ENCODE measurements around the gene GRIP2.

The GRIP2 gene

GRCh38 chr3:14569474-14570000 lies 29.4 kb upstream of the GRIP2 start:
- no peak for FAIRE-seq
- DNase-seq (ENCODE audit: insufficient read length, low spot score) = no peak
- no peak for TF ChIP-seq POLR2A (IDR thresholded peaks at IDR 0.05; ENCODE audit: low read depth, low read length)

GRCh38 chr3:14568269-14568668 lies 28.1 kb upstream of the GRIP2 start:
- no peak for TF ChIP-seq POLR2A (IDR thresholded peaks at IDR 0.05; ENCODE audit: low read depth, low read length)
- no peak for DNase-seq (ENCODE audit: insufficient read length, low spot score)
- no peak for FAIRE-seq

DNA sequence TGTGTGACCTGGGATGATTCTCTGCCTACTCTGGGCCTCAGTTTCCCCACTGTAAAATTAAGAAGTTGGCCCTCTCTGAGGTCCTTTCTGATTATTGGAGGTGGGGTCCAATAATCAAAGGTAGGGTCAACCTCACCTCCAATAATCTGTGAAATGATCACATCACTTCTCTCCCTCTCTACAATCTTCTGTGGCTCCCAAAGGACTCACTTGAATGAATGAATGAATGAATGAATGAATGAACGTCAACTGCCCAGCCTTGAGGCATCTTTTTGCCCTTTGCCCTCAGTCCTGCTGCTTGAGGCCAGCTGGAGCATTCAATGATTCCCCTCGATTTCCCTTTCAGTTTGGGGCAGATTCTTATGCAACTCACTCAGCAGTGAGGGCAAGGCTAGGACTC lies 26.7 kb upstream of the GRIP2 start:
- FAIRE-seq = no peak
- TF ChIP-seq POLR2A (IDR thresholded peaks at IDR 0.05; ENCODE audit: low read depth, low read length) = no peak
- DNase-seq (ENCODE audit: insufficient read length, low spot score) = no peak

DNA sequence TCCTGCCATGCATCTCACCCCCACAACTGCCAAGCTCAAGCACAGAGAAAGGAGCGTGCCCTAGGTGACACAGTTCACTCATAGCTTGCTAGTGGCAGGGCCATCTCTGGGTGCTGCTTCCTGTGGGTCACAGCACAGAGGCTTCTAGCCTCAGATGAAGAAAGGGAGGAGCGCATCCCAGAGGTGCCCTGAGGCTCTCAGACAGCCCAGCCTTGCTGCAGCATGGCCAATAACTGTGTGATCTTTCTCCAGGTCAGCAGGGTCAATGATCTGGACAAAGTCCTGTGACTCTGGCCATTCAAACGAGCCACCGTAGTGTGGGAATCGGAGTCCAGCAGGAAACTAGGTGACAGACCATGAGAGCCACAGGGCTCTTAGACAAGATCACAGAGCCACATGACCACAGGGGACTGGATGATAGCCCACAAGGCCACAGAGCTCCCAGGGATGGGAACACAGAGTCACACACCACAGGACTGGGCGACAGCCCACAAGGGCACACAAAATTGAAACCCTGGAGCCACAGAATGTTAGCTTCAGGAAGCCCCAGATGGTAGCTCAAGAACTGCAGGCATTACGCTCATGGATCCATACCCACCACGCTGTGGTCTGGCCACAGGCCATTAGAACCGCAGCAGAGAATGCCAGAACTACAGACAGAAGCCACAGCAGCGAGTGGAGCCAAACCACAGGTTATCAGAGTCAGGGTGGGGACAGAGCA lies 25.9 kb upstream of the GRIP2 start:
- DNase-seq (ENCODE audit: insufficient read length, low spot score) (peak; percentile 37), FAIRE-seq (no peak)
- no peak for TF ChIP-seq POLR2A (IDR thresholded peaks at IDR 0.05; ENCODE audit: low read depth, low read length)

DNA sequence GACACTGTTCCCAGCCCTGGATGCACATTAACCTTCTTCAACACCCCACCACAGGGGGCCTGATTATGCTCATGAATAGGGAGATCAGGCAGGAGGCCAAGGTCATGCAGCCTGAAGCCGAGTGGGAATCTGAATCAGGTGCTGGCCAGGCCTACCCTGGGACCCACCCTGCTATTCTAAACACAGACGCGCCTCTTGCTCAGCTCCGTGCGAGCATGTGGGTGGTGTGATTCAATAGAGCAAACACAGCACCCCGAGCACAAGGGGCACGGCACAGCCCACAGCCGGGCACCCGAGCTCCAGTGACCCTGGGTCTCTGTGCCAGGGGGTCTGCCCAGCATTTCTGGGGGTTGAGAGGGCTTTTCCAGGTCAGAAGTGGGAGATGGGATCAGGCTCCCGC lies 24.6 kb upstream of the GRIP2 start:
- FAIRE-seq = no peak
- no peak for DNase-seq (ENCODE audit: insufficient read length, low spot score)
- no peak for TF ChIP-seq POLR2A (IDR thresholded peaks at IDR 0.05; ENCODE audit: low read depth, low read length)

DNA sequence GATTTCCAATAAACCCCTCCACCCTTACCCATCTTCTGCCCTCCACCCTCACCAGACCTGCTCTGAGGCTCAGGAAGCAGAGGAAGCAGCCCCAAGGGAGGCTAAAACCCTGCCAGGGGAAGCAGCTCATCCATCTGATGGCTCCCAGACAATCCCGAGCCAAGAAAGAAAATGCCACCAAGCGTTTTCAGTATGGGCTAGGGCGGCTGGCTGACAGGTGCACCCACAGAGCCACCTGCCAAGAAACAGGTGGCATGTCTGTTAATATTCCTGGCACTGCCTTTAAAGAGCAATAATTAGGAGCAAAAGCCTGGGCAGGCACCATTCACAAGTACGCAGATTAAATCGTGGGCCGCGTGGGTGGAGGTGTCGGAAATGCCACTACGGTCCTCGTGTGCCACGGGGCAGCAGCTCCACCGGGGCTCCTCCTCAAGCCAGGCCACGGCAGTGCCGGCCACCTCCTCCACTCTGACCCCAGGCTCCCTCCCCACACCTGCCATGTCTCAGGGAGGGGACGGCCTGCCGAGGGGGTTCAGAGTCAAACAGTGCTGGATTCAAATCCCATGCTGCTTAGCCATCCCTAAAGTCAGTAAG lies 23.9 kb upstream of the GRIP2 start:
- DNase-seq (ENCODE audit: insufficient read length, low spot score) = no peak
- no peak for TF ChIP-seq POLR2A (IDR thresholded peaks at IDR 0.05; ENCODE audit: low read depth, low read length)
- FAIRE-seq = no peak

- no peak for DNase-seq (ENCODE audit: insufficient read length, low spot score)
- TF ChIP-seq POLR2A (IDR thresholded peaks at IDR 0.05; ENCODE audit: low read depth, low read length) = no peak
- no peak for FAIRE-seq
Measured at GRCh38 chr3:14562121-14562890, 22.2 kb upstream of the GRIP2 start.

GRCh38 chr3:14561051-14561960 lies 21.2 kb upstream of the GRIP2 start:
- DNase-seq (ENCODE audit: insufficient read length, low spot score) (peak; percentile 65), FAIRE-seq (no peak)
- TF ChIP-seq POLR2A (IDR thresholded peaks at IDR 0.05; ENCODE audit: low read depth, low read length) = no peak

DNA sequence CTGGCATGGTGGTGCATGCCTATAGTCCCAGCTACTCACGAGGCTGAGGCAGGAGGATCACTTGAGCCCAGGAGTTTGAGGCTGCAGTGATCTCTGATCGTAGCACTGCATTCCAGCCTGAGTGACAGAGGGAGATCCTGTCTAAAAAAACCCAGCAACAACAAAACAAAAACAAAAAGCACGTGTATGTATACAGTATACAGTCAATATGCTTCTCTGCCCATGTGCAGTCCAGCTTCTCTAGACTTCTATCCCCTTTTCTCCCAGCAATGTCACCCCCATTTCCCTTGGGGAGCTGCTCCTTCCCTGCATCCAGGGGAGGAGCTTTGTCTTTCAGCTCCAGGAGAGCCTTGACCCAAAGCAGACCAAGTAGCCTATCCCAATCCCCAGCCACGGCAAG lies 20.0 kb upstream of the GRIP2 start:
- FAIRE-seq (no peak), DNase-seq (ENCODE audit: insufficient read length, low spot score) (no peak)
- no peak for TF ChIP-seq POLR2A (IDR thresholded peaks at IDR 0.05; ENCODE audit: low read depth, low read length)

- DNase-seq (ENCODE audit: insufficient read length, low spot score) = no peak
- no peak for FAIRE-seq
- no peak for TF ChIP-seq POLR2A (IDR thresholded peaks at IDR 0.05; ENCODE audit: low read depth, low read length)
Measured at GRCh38 chr3:14558029-14558428, 17.9 kb upstream of the GRIP2 start.

DNA sequence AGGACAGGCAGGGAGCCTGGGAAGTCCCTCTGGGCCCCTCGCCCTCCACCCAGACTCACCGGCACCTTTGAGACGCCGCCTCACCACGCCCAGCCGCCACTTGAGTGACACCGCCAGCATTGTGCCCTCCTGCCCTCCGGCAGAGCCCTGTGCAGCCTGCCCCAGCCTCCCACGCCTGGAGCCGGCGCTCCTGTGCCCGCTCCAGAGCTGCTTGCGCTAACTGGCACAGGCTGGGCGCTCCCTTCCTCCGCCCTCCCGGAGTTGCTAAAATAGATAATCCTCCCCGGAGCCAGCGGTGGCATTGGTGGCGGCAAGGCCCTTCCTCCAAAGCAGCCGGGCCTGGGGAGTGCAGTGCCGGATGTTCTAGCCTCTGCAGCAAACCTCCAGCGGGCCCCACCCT lies 15.7 kb upstream of the GRIP2 start:
- FAIRE-seq = no peak
- TF ChIP-seq POLR2A (IDR thresholded peaks at IDR 0.05; ENCODE audit: low read depth, low read length) = no peak
- no peak for DNase-seq (ENCODE audit: insufficient read length, low spot score)

- DNase-seq (ENCODE audit: insufficient read length, low spot score) (no peak), FAIRE-seq (no peak)
- TF ChIP-seq POLR2A (IDR thresholded peaks at IDR 0.05; ENCODE audit: low read depth, low read length) = no peak
Measured at GRCh38 chr3:14554715-14555114, 14.6 kb upstream of the GRIP2 start.

DNA sequence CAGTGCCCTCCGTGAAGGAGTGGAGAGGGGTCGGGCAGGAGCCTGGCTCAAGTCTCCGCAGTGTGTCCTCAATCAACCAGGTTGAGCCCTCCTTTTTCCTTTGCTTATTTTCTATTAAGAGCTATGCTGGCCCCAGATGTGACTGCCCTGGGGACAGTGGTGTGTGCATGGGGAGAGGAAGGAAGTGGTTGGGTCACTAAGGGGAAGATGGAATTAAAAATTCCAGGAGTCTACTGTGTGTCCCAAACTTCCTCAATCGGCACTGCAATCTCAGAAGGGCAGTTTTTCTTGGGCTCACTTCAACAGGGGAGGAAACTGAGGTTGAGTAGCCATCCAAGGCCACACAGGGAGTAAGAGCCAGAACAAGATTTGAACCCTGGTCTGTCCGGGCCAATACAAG lies 13.7 kb upstream of the GRIP2 start:
- FAIRE-seq (no peak), DNase-seq (ENCODE audit: insufficient read length, low spot score) (no peak)
- no peak for TF ChIP-seq POLR2A (IDR thresholded peaks at IDR 0.05; ENCODE audit: low read depth, low read length)

Measured in H54 (cell line).